B cell (primary cell): Measurements from ENCODE around the gene IL1RL1.

Experiments
- EZH2 ChIP-seq: IDR thresholded peaks from 2 replicates; pipeline ENCODE4 v1.6.1; 2012; ENCODE audit warnings: borderline replicate concordance, low read depth, mild to moderate bottlenecking, moderate library complexity, low read length; ENCODE audit not compliant: insufficient read depth, poor library complexity, severe bottlenecking
- TF ChIP-seq, protein P1 (sequence below): fragments of 200-600 bp; IDR thresholded peaks from one replicate; pipeline ENCODE4 v1.8.0; 2022; ENCODE audit warnings: antibody characterized with exemption, mild to moderate bottlenecking

- TF ChIP-seq, protein P1, sequence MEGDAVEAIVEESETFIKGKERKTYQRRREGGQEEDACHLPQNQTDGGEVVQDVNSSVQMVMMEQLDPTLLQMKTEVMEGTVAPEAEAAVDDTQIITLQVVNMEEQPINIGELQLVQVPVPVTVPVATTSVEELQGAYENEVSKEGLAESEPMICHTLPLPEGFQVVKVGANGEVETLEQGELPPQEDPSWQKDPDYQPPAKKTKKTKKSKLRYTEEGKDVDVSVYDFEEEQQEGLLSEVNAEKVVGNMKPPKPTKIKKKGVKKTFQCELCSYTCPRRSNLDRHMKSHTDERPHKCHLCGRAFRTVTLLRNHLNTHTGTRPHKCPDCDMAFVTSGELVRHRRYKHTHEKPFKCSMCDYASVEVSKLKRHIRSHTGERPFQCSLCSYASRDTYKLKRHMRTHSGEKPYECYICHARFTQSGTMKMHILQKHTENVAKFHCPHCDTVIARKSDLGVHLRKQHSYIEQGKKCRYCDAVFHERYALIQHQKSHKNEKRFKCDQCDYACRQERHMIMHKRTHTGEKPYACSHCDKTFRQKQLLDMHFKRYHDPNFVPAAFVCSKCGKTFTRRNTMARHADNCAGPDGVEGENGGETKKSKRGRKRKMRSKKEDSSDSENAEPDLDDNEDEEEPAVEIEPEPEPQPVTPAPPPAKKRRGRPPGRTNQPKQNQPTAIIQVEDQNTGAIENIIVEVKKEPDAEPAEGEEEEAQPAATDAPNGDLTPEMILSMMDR, result no peak
- TF ChIP-seq EZH2, result no peak
Observed at GRCh38 chr2:102266204-102266603, 45.2 kb upstream of the IL1RL1 start.
